NCI-H1048 (cell line): ENCODE measurements around the gene TMEM248.
"Not testable (repeated sequence)": the region's sequence is repeated elsewhere in the genome, so short reads cannot be mapped to it uniquely, and the experiment has no call there.

Experiments
- DNase-seq: peaks from one replicate; lab custom pipeline; 2025; lab: John Stamatoyannopoulos, UW

Gene TMEM248

GRCh38 chr7:67004145-67004544 lies 83.1 kb downstream of the TMEM248 start:
- DNase-seq: not testable (repeated sequence)

GRCh38 chr7:67006965-67007364 lies 85.9 kb downstream of the TMEM248 start:
- DNase-seq: peak; percentile 85
